GM12878 (cell line): ENCODE results near the gene FCGR3A. TPM values are rescaled to one million over a fixed set of nuclear protein-coding genes. Genes with fewer than 3 reads are reported as not detected.
"Not testable (repeated sequence)": the region's sequence is repeated elsewhere in the genome, so short reads cannot be mapped to it uniquely, and the experiment has no call there.

Experiments used
- ATAC-seq: fragments of 200-7000 bp; cut with Tn5 transposase; 3 replicates; pipeline ENCODE4 v1.9.1; 2020; ENCODE audit warnings: mild to moderate bottlenecking, moderate library complexity
- BruUV-seq: library from RNA; stranded (reverse); fragments of 400-500 nt; replicated peaks from 2 replicates; lab custom pipeline; 2021; lab: Mats Ljungman, UMichigan
- CTCF ChIA-PET: fragments of 300-600 bp; sonication (Branson Sonifier 250); formaldehyde crosslinking; extraction: SDS; loops from one replicate; lab custom pipeline; 2021; ENCODE audit warnings: inconsistent platforms; lab: Yijun Ruan, JAX
- POLR2A ChIA-PET: fragments of 350-600 bp; formaldehyde crosslinking; extraction: SDS; loops from one replicate; lab custom pipeline; 2021; ENCODE audit warnings: inconsistent platforms; lab: Charles Lee
- RAD21 ChIA-PET: fragments of 300-600 bp; sonication (Branson Sonifier 250); formaldehyde crosslinking; loops from one replicate; lab custom pipeline; 2023; ENCODE audit warnings: antibody characterized with exemption; ENCODE audit not compliant: unreplicated experiment; lab: Charles Lee
- SMC1A ChIA-PET: fragments of 300-600 bp; sonication (Branson Sonifier 250); formaldehyde crosslinking; loops from one replicate; lab custom pipeline; 2023; ENCODE audit not compliant: unreplicated experiment, uncharacterized antibody; lab: Charles Lee
- DNase-seq: peaks from one replicate; pipeline ENCODE4 v3.0.0-alpha.2; 2011; ENCODE audit warnings: low read depth, low spot score
- FAIRE-seq: peaks from 3 replicates; lab custom pipeline; 2011; peaks lifted over from hg19 to GRCh38; lab: Jason Lieb, UNC
- H2AFZ ChIP-seq: 2 replicates; pipeline ENCODE4 v1.6.0; 2011; ENCODE audit warnings: low read depth, low read length, control low read depth; ENCODE audit not compliant: control insufficient read depth
- H3K27ac ChIP-seq: 2 replicates; pipeline ENCODE4 v1.5.1; 2011; ENCODE audit warnings: control low read depth; ENCODE audit not compliant: control insufficient read depth, insufficient read depth
- H3K27me3 ChIP-seq, 2 experiments: replicated peaks in 1 of 2; 2 replicates each; pipeline versions ENCODE4 v1.6.0 to v1.6.1; 2011; ENCODE audit warnings: low read length in 1 of 2; ENCODE audit not compliant: control insufficient read depth in 2 of 2, insufficient read depth in 2 of 2
- H3K36me3 ChIP-seq, 2 experiments: 2 replicates each; pipeline ENCODE4 v1.5.1; 2011; ENCODE audit warnings: low read length in 1 of 2; ENCODE audit not compliant: control insufficient read depth in 2 of 2, insufficient read depth in 2 of 2
- H3K4me1 ChIP-seq: 2 replicates; pipeline ENCODE4 v1.6.1; 2011; ENCODE audit warnings: mild to moderate bottlenecking, low read length, moderate library complexity, mixed read lengths; ENCODE audit not compliant: control insufficient read depth, insufficient read depth
- H3K4me2 ChIP-seq: 2 replicates; pipeline ENCODE4 v1.6.0; 2011; ENCODE audit warnings: control low read depth; ENCODE audit not compliant: control insufficient read depth, insufficient read depth
- H3K4me3 ChIP-seq: fragments of 200-600 bp; sonication (generic); 2 replicates; pipeline ENCODE4 v1.5.1; 2016
- H3K79me2 ChIP-seq: 2 replicates; pipeline ENCODE4 v1.6.0; 2011; ENCODE audit warnings: low read length; ENCODE audit not compliant: control insufficient read depth, insufficient read depth
- H3K9ac ChIP-seq: 2 replicates; pipeline ENCODE4 v1.8.0; 2011; ENCODE audit warnings: low read length, control low read depth, mixed read lengths; ENCODE audit not compliant: control insufficient read depth, insufficient read depth
- H3K9me3 ChIP-seq: replicated peaks from 3 replicates; pipeline ENCODE4 v1.5.1; 2011; ENCODE audit warnings: mild to moderate bottlenecking, low read length; ENCODE audit not compliant: control insufficient read depth, insufficient read depth
- H4K20me1 ChIP-seq: 2 replicates; pipeline ENCODE4 v1.6.0; 2011; ENCODE audit not compliant: control insufficient read depth, insufficient read depth
- ATF7 ChIP-seq: fragments of 450-650 bp; IDR thresholded peaks from 2 replicates; pipeline ENCODE4 v1.6.1; 2016; ENCODE audit warnings: low read depth, mild to moderate bottlenecking
- EGR1 ChIP-seq, 2 experiments: IDR thresholded peaks; 1 replicate in 1 of 2; 2 replicates in 1 of 2; pipeline ENCODE4 v1.6.1; 2011 to 2012; ENCODE audit warnings: low read depth in 2 of 2, low read length in 2 of 2, borderline replicate concordance in 1 of 2, mild to moderate bottlenecking in 1 of 2, moderate library complexity in 1 of 2
- HCFC1 ChIP-seq: fragments of 150-350 bp; IDR thresholded peaks from 2 replicates; pipeline ENCODE4 v1.6.1; 2014; ENCODE audit warnings: low read length
- IKZF1 ChIP-seq: fragments of 450-650 bp; conservative IDR thresholded peaks from 2 replicates; pipeline ENCODE4 v1.6.1; 2017; ENCODE audit warnings: antibody characterized with exemption, mild to moderate bottlenecking
- IRF3 ChIP-seq: fragments of 450-650 bp; IDR thresholded peaks from 2 replicates; pipeline ENCODE4 v1.6.1; 2014; ENCODE audit warnings: mild to moderate bottlenecking
- IRF5 ChIP-seq: fragments of 450-650 bp; IDR thresholded peaks from 2 replicates; pipeline ENCODE4 v1.6.1; 2017; ENCODE audit warnings: borderline replicate concordance
- NBN ChIP-seq: fragments of 450-650 bp; IDR thresholded peaks from 2 replicates; pipeline ENCODE4 v1.6.1; 2016
- NKRF ChIP-seq: fragments of 450-650 bp; conservative IDR thresholded peaks from 2 replicates; pipeline ENCODE4 v1.6.1; 2017; ENCODE audit warnings: mild to moderate bottlenecking, moderate library complexity
- PML ChIP-seq: IDR thresholded peaks from 2 replicates; pipeline ENCODE4 v1.6.1; 2012; ENCODE audit warnings: low read length, inconsistent platforms
- SPI1 ChIP-seq: IDR thresholded peaks from 2 replicates; pipeline ENCODE4 v1.6.1; 2011; ENCODE audit warnings: low read depth, mild to moderate bottlenecking, low read length, moderate library complexity, borderline replicate concordance; ENCODE audit not compliant: insufficient read depth
- SREBF2 ChIP-seq: IDR thresholded peaks from 2 replicates; pipeline ENCODE4 v1.6.1; 2012; ENCODE audit warnings: mild to moderate bottlenecking, low read length
- YY1 ChIP-seq: IDR thresholded peaks from 2 replicates; pipeline ENCODE4 v1.6.1; 2011; ENCODE audit warnings: low read depth, mild to moderate bottlenecking, low read length
- WGBS: methylation state at CpG from one replicate; pipeline ENCODE4 v1.1.6; 2016; ENCODE audit warnings: low lambda C conversion rate; ENCODE audit not compliant: insufficient replicate concordance, insufficient coverage; ENCODE audit errors: missing lambda C conversion rate; 5-methylcytosine and 5-hydroxymethylcytosine counted together
- in situ Hi-C: fragments of 300-500 bp; cut with MboI; formaldehyde crosslinking; loops from 9 replicates; pipeline ENCODE4 v1.14.3; 2018; ENCODE audit warnings: mixed read lengths
- intact Hi-C: fragments of 100-400 bp; cut with micrococcal nuclease; formaldehyde crosslinking; loops from one replicate; pipeline ENCODE4 v1.14.2; 2022; ENCODE audit not compliant: unreplicated experiment
- polyA plus RNA-seq, 11 experiments: library from polyadenylated mRNA; depleted of rRNA in 4 of 11; unstranded in 6 of 11; stranded (reverse) in 5 of 11; fragments of >200 nt; fragmentation: Nextera tagmentation in 4 of 11; fragmentation: Illumina TruSeq in 1 of 11; extraction: Ambion mirVana in 4 of 11; extraction: Trizol in 1 of 11; gene quantifications; 1 replicate in 1 of 11; 2 replicates in 10 of 11; pipeline versions ENCODE4 v1.2.1 to v1.2.3, GENCODE V29; 2011 to 2016; ENCODE audit warnings: inconsistent platforms in 2 of 11, missing spikeins in 2 of 11, low read depth in 1 of 11
- total RNA-seq, 4 experiments: library from RNA; depleted of rRNA in 3 of 4; stranded (reverse); fragments of >200 nt in 3 of 4; fragmentation: Illumina TruSeq in 1 of 4; extraction: Trizol in 1 of 4; gene quantifications; 2 replicates each; pipeline versions ENCODE4 v1.2.1 to v1.2.3, GENCODE V29; 2013 to 2021

Gene FCGR3A
- total and polyA plus RNA-seq, 10 of the 15 experiments (the other 5 are each of a cell fraction or from before 2014, with no cell fraction given), result 0.09 to 0.10 TPM; not detected in 8

- TF ChIP-seq IRF3, result peak; percentile 45; the same call in 1 of the 2 replicates
- peak; percentile 38; the same call in 1 of the 2 replicates for TF ChIP-seq HCFC1
- peak in 1 of 2 experiments; percentile 67; a peak in 1 of 3 replicates for TF ChIP-seq EGR1 (IDR thresholded peaks at IDR 0.05; ENCODE audit: borderline replicate concordance in 1 of 2, low read depth in 2 of 2, low read length in 2 of 2)
- peak; percentile 93 for TF ChIP-seq IKZF1
- peak; percentile 78 for TF ChIP-seq YY1
- peak; percentile 95 for TF ChIP-seq SREBF2
- TF ChIP-seq NBN, result peak; percentile 95
- peak; percentile 58; the same call in 1 of the 2 replicates for TF ChIP-seq PML
- peak; percentile 11; the same call in 1 of the 2 replicates for TF ChIP-seq SPI1
- TF ChIP-seq ATF7, result peak; percentile 90
- TF ChIP-seq IRF5, result peak; percentile 74
- TF ChIP-seq NKRF, result peak; percentile 55
Measured at GRCh38 chr1:161539731-161540569, 9.7 kb downstream of the FCGR3A start (continued).

GRCh38 chr1:161538925-161539479, 10.6 kb downstream of the FCGR3A start:
- DNase-seq, H3K79me2 ChIP-seq, H3K4me3 ChIP-seq, H3K36me3 ChIP-seq, BruUV-seq, FAIRE-seq, H2AFZ ChIP-seq, H3K9ac ChIP-seq, H3K9me3 ChIP-seq, ATAC-seq, H3K27me3 ChIP-seq, in situ Hi-C loops, H4K20me1 ChIP-seq, H3K27ac ChIP-seq: not testable (repeated sequence)
- WGBS, result 78% methylated on average over 7 of the region's 7 CpGs
- ChIA-PET RAD21 (interaction anchor here (0.7 to 1.8 kb wide), 5 partner anchors 33 to 202 kb away, joined by 3 to 8 read pairs (median 3); partner anchors contain the start of gene FCGR2A), POLR2A (interaction anchor here (0.7 to 0.9 kb wide), 2 partner anchors 54 to 84 kb away, joined by 3 to 4 read pairs; no protein-coding TSS in a partner anchor), SMC1A (interaction anchor here (1.2 to 1.5 kb wide), 2 partner anchors 10 to 199 kb away, joined by 3 to 15 read pairs; partner anchors contain the start of gene FCGR3A), CTCF (interaction anchor here (0.6 to 1.3 kb wide), 6 partner anchors 50 to 211 kb away, joined by 3 to 5 read pairs (median 4); partner anchors contain the start of gene DUSP12)
- Histone ChIP-seq H3K4me2 (peak overlapping the region; percentile 64), H3K4me1 (peaks cover 19% of the 10 kb centered on the region)
- intact Hi-C loops, result loop anchor here (10.0 kb wide), 1 partner anchor 144 kb away; no protein-coding TSS in a partner anchor
